Lung (tissue), 12 donors: ENCODE data around the gene MAP2. TPM values are rescaled to one million over a fixed set of nuclear protein-coding genes. Genes with fewer than 3 reads are reported as not detected.

Experiments used
- ATAC-seq: fragments of 200-7000 bp; cut with Tn5 transposase; one replicate; pipeline ENCODE4 v1.9.1; 2020; ENCODE audit warnings: moderate number of reproducible peaks; ENCODE audit not compliant: insufficient read depth, low FRiP score
- DNase-seq, 3 donors: peaks; one replicate each; pipeline ENCODE4 v3.0.0-alpha.2; 2013 to 2017
- H3K27ac ChIP-seq, 2 donors: one replicate each; pipeline ENCODE4 v1.5.1; 2013; ENCODE audit warnings: mild to moderate bottlenecking in 2 of 2, moderate library complexity in 2 of 2, control low read depth in 1 of 2, inconsistent platforms in 1 of 2, low read depth in 1 of 2, low read length in 1 of 2
- H3K27me3 ChIP-seq, 3 donors: one replicate each; pipeline ENCODE4 v1.5.1; 2013; ENCODE audit warnings: low read length in 2 of 3; ENCODE audit not compliant: control insufficient read depth in 3 of 3, insufficient read depth in 3 of 3
- H3K36me3 ChIP-seq, 4 donors: one replicate each; pipeline ENCODE4 v1.5.1; 2013; ENCODE audit warnings: low read length in 4 of 4, mild to moderate bottlenecking in 1 of 4, moderate library complexity in 1 of 4; ENCODE audit not compliant: control insufficient read depth in 4 of 4, insufficient read depth in 4 of 4
- H3K4me1 ChIP-seq, 5 donors: one replicate each; pipeline ENCODE4 v1.5.1; 2013; ENCODE audit warnings: low read length in 5 of 5, mild to moderate bottlenecking in 2 of 5, moderate library complexity in 1 of 5; ENCODE audit not compliant: control insufficient read depth in 5 of 5, insufficient read depth in 5 of 5
- H3K4me3 ChIP-seq: one replicate; pipeline ENCODE4 v1.5.1; 2013; ENCODE audit warnings: mild to moderate bottlenecking, control low read depth, moderate library complexity
- H3K9ac ChIP-seq, 2 donors: one replicate each; pipeline ENCODE4 v1.5.1; 2013; ENCODE audit warnings: low read length in 2 of 2, control low read depth in 1 of 2; ENCODE audit not compliant: insufficient read depth in 1 of 2
- H3K9me3 ChIP-seq, 4 donors: one replicate each; pipeline ENCODE4 v1.5.1; 2013; ENCODE audit warnings: low read length in 3 of 4, mild to moderate bottlenecking in 1 of 4, moderate library complexity in 1 of 4; ENCODE audit not compliant: control insufficient read depth in 4 of 4, insufficient read depth in 3 of 4
- WGBS, 2 donors: extraction: QIAGEN DNeasy Blood & Tissue Kit; methylation state at CpG; one replicate each; pipeline ENCODE4 v1.1.7; 2013; 5-methylcytosine and 5-hydroxymethylcytosine counted together
- polyA plus RNA-seq, 2 donors: library from polyadenylated mRNA; stranded (reverse); fragments of 200-250 nt; gene quantifications; one replicate each; pipeline ENCODE4 v1.2.1, GENCODE V29; 2013
- total RNA-seq, 2 donors: library from RNA; depleted of rRNA in 1 of 2; stranded (reverse); fragments of >200 nt in 1 of 2; gene quantifications; one replicate each; pipeline ENCODE4 v1.2.1, GENCODE V29; 2014 to 2021
- TF ChIP-seq, protein P1 (sequence below): IDR thresholded peaks from 2 replicates; pipeline ENCODE4 v1.5.1; 2012; ENCODE audit warnings: mild to moderate bottlenecking; ENCODE audit errors: control extremely low read depth, extremely low read depth
- donor health status: control.
- donor health status: control.
- donor health status: Bipolar disorder and iron deficiency.
- donor health status: healthy.
- donor health status: DM: yes; HTN: yes; CAD: no.

The MAP2 gene
- total and polyA plus RNA-seq, 4 donors, result 6.5 to 18.7 (median 9.6) TPM

DNA sequence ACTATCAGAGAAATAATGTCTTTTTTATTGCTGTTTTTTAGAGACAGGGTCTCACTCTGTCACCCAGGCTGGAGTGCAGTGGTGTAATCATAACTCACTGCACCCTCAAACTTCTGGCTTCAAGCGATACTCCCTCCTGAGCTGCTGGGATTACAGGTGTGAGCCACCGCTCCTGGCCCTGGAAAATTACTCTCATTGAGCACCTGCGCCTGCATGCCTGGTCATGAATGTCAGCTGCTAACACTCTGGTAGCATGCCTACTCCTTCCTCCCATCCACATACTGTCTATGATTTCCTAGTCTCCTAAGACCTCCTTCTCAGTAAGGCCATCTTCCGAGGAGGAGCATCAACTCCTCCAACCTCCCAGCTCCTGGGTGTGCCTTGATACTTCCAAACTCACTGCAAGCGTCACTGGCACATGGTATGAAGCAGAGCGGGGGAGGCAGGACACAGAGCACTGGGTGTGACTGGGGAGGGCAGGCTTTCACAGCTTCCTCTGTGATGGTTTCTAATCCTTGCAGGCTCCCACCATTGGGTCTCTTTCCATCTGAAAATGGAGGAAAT lies 1.6 kb upstream of the MAP2 start:
- DNase-seq, result no peak
- Histone ChIP-seq H3K9ac (no peak overlapping the region), H3K27me3 (no peaks in the 10 kb centered on the region), H3K27ac (no peak overlapping the region), H3K4me3 (no peak overlapping the region), H3K9me3 (no peaks in the 10 kb centered on the region), H3K36me3 (no peaks in the 10 kb centered on the region), H3K4me1 (peaks cover 0 to 8% (median 0%) of the 10 kb centered on the region in 5 donors)
- TF ChIP-seq, protein P1, sequence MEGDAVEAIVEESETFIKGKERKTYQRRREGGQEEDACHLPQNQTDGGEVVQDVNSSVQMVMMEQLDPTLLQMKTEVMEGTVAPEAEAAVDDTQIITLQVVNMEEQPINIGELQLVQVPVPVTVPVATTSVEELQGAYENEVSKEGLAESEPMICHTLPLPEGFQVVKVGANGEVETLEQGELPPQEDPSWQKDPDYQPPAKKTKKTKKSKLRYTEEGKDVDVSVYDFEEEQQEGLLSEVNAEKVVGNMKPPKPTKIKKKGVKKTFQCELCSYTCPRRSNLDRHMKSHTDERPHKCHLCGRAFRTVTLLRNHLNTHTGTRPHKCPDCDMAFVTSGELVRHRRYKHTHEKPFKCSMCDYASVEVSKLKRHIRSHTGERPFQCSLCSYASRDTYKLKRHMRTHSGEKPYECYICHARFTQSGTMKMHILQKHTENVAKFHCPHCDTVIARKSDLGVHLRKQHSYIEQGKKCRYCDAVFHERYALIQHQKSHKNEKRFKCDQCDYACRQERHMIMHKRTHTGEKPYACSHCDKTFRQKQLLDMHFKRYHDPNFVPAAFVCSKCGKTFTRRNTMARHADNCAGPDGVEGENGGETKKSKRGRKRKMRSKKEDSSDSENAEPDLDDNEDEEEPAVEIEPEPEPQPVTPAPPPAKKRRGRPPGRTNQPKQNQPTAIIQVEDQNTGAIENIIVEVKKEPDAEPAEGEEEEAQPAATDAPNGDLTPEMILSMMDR, result no peak
- 91 to 92% methylated on average over 6 of the region's 6 CpGs for WGBS, 2 donors
- ATAC-seq, result no peak

DNA sequence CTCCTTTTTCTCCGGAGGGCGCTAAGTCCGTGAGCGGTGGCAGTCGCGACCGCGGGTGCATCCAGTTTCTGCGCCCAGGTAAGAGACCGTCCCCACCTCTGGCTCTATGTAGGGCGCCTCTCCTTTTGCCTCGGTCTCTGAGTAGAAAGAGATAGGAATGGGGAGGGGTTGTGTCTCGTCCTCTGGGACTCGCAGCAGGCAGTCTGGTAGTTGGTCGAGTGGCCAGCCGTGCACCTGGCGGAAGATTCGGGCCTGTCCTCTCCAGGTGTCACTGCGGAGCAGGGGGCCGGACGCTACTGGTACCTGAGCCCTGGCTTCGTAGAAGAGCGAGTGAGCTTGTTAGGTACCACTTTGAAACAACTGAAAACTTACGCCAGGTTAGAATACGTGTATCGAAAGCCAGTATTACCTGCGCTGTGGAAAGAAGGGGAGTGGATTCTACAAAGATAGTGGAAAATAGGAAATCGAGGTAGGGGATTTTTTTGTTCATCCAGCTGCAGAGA lies 403 bp downstream of the MAP2 start:
- TF ChIP-seq, protein P1, result no peak
- no peaks in the 10 kb centered on the region for H3K27me3 ChIP-seq
- H3K4me1 ChIP-seq, result peaks cover 0 to 8% (median 0%) of the 10 kb centered on the region in 5 donors
- H3K4me3 ChIP-seq, result peak overlapping the region; percentile 51
- WGBS, 2 donors, result 1 to 2% methylated on average over 23 to 28 of the region's 28 CpGs
- DNase-seq (peak in 2 of 3 donors; percentile 15 to 17), ATAC-seq (no peak)
- H3K27ac ChIP-seq, result peak overlapping the region in 1 of 2 donors; percentile 30
- no peaks in the 10 kb centered on the region for H3K36me3 ChIP-seq
- no peaks in the 10 kb centered on the region for H3K9me3 ChIP-seq
- peak overlapping the region; percentile 40 to 59 for H3K9ac ChIP-seq

DNA sequence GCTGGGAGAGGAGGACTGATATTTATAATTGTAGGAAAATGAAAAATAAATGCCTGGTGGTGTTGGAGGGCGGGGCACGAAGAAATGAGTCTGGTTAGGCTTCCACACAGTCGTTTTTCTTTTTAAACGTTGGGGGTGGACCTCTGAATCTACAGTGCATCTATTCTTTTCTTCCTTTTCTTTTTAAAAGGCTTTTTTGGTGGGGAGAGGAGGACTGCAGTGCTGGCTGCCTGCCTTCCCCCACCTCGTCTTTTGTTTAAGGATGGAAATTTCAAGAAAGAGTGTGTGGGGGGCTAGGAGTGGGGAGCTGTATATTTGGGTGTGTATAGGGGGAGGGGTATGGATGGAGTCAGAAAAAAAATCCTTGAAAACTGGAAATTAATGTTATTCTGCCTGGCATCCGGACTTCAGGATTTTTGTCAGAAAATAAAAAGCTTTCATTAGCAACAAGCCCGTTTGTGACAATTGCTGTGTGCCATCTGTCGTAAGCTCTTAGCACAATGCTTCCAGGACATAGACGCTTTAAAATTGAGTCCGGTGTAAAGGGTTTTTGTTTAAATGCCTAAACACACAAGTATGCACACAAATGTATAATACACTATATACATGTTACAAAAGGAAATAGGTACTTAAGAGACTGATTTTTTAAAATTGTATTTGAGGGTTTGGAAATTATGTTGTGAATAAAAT lies 1.1 kb downstream of the MAP2 start:
- no peak overlapping the region for H3K4me3 ChIP-seq
- peak overlapping the region in 1 of 2 donors; percentile 59 for H3K9ac ChIP-seq
- ATAC-seq (no peak), DNase-seq (peak in 1 of 3 donors; percentile 1)
- H3K27me3 ChIP-seq, result no peaks in the 10 kb centered on the region
- H3K27ac ChIP-seq, result no peak overlapping the region
- TF ChIP-seq, protein P1, result no peak
- H3K9me3 ChIP-seq, result no peaks in the 10 kb centered on the region
- no peaks in the 10 kb centered on the region for H3K36me3 ChIP-seq
- WGBS, 2 donors, result 8 to 11% methylated on average over 10 of the region's 10 CpGs
- H3K4me1 ChIP-seq, result peaks cover 0 to 8% (median 0%) of the 10 kb centered on the region in 5 donors
